Measurements from ENCODE around the gene TMEM164.

DNA sequence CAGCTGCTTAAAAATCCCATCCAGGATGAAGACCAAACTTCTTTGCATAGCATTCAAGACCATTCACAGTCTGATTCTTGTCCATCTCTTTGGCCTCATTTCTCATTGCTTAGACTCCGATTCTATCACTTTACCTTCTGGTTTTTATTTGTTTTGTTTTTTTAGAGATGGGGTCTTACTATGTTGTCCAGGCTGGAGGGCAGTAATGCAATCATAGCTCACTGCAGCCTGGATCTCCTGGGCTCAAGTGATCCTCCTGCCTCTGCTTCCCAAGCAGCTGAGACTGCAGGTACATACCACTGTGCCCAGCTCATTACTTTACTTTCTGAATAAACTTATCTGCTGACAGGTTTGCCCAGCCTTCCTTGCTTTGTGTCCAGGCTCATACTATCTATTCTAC, 152.8 kb downstream of the TMEM164 start:
- TF ChIP-seq CTCF (IDR thresholded peaks at IDR 0.05) (no peak), POLR2A (IDR thresholded peaks at IDR 0.05; ENCODE audit: low read depth) (no peak), EP300 (IDR thresholded peaks at IDR 0.05) (no peak)
